ENCODE data around the gene CST9L.

GRCh38 chr20:23532533-23532932 lies 35.8 kb downstream of the CST9L start:
- TF ChIP-seq, protein P1, sequence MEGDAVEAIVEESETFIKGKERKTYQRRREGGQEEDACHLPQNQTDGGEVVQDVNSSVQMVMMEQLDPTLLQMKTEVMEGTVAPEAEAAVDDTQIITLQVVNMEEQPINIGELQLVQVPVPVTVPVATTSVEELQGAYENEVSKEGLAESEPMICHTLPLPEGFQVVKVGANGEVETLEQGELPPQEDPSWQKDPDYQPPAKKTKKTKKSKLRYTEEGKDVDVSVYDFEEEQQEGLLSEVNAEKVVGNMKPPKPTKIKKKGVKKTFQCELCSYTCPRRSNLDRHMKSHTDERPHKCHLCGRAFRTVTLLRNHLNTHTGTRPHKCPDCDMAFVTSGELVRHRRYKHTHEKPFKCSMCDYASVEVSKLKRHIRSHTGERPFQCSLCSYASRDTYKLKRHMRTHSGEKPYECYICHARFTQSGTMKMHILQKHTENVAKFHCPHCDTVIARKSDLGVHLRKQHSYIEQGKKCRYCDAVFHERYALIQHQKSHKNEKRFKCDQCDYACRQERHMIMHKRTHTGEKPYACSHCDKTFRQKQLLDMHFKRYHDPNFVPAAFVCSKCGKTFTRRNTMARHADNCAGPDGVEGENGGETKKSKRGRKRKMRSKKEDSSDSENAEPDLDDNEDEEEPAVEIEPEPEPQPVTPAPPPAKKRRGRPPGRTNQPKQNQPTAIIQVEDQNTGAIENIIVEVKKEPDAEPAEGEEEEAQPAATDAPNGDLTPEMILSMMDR (IDR thresholded peaks at IDR 0.05; ENCODE audit: poor library complexity): no peak
- TF ChIP-seq EZH2 (IDR thresholded peaks at IDR 0.05; ENCODE audit: borderline replicate concordance) (no peak), EZH2phosphoT487 (IDR thresholded peaks at IDR 0.05; ENCODE audit: low read depth, severe bottlenecking, unreplicated experiment) (no peak)

Measured in hepatocyte (in vitro differentiated cells).